ENCODE results near the gene BRD3. TPM values are rescaled to one million over a fixed set of nuclear protein-coding genes. Genes with fewer than 3 reads are reported as not detected.

The BRD3 gene
- total and polyA plus RNA-seq, 4 donors, result 16.0 to 54.4 (median 33.5) TPM

- Histone ChIP-seq H3K36me3 (ENCODE audit: control insufficient read depth, insufficient read depth, low read length) (peaks cover 2% of the 10 kb centered on the region), H3K27me3 (ENCODE audit: control insufficient read depth, insufficient read depth, low read length) (no peaks in the 10 kb centered on the region), H3K9me3 (ENCODE audit: control insufficient read depth, insufficient read depth, low read length) (no peaks in the 10 kb centered on the region), H3K27ac (ENCODE audit: low read depth, low read length) (no peak overlapping the region), H3K4me3 (ENCODE audit: low read depth, low read length) (no peak overlapping the region), H3K4me1 (ENCODE audit: control insufficient read depth, insufficient read depth, low read length) (peaks cover 38% of the 10 kb centered on the region)
- WGBS (ENCODE audit: insufficient coverage), result 68% methylated on average over 9 of the region's 17 CpGs
- DNase-seq (ENCODE audit: low read depth in 4 of 6, low spot score in 6 of 6), result no peak
Observed at GRCh38 chr9:133995012-133995896, 72.6 kb downstream of the BRD3 start.

GRCh38 chr9:133994353-133995011 lies 73.3 kb downstream of the BRD3 start:
- H3K27me3 ChIP-seq (ENCODE audit: control insufficient read depth, insufficient read depth, low read length), result no peaks in the 10 kb centered on the region
- H3K9me3 ChIP-seq (ENCODE audit: control insufficient read depth, insufficient read depth, low read length), result no peaks in the 10 kb centered on the region
- 5% methylated on average over 11 of the region's 11 CpGs for WGBS (ENCODE audit: insufficient coverage)
- peaks cover 4% of the 10 kb centered on the region for H3K36me3 ChIP-seq (ENCODE audit: control insufficient read depth, insufficient read depth, low read length)
- peak in 3 of 6 donors; percentile 67 to 89 (median 88) for DNase-seq (ENCODE audit: low read depth in 4 of 6, low spot score in 6 of 6)
- H3K27ac ChIP-seq (ENCODE audit: low read depth, low read length), result no peak overlapping the region
- H3K4me1 ChIP-seq (ENCODE audit: control insufficient read depth, insufficient read depth, low read length), result peaks cover 39% of the 10 kb centered on the region
- no peak overlapping the region for H3K4me3 ChIP-seq (ENCODE audit: low read depth, low read length)

- Histone ChIP-seq H3K27me3 (ENCODE audit: control insufficient read depth, insufficient read depth, low read length) (no peaks in the 10 kb centered on the region), H3K4me3 (ENCODE audit: low read depth, low read length) (peak overlapping the region; percentile 70), H3K36me3 (ENCODE audit: control insufficient read depth, insufficient read depth, low read length) (peaks cover 4% of the 10 kb centered on the region), H3K9me3 (ENCODE audit: control insufficient read depth, insufficient read depth, low read length) (no peaks in the 10 kb centered on the region), H3K27ac (ENCODE audit: low read depth, low read length) (peak overlapping the region; percentile 81), H3K4me1 (ENCODE audit: control insufficient read depth, insufficient read depth, low read length) (peaks cover 41% of the 10 kb centered on the region)
- DNase-seq (ENCODE audit: low read depth in 4 of 6, low spot score in 6 of 6), result no peak
- 65% methylated on average over 15 of the region's 16 CpGs for WGBS (ENCODE audit: insufficient coverage)
Observed at GRCh38 chr9:133993635-133994253, 74.1 kb downstream of the BRD3 start.

DNA sequence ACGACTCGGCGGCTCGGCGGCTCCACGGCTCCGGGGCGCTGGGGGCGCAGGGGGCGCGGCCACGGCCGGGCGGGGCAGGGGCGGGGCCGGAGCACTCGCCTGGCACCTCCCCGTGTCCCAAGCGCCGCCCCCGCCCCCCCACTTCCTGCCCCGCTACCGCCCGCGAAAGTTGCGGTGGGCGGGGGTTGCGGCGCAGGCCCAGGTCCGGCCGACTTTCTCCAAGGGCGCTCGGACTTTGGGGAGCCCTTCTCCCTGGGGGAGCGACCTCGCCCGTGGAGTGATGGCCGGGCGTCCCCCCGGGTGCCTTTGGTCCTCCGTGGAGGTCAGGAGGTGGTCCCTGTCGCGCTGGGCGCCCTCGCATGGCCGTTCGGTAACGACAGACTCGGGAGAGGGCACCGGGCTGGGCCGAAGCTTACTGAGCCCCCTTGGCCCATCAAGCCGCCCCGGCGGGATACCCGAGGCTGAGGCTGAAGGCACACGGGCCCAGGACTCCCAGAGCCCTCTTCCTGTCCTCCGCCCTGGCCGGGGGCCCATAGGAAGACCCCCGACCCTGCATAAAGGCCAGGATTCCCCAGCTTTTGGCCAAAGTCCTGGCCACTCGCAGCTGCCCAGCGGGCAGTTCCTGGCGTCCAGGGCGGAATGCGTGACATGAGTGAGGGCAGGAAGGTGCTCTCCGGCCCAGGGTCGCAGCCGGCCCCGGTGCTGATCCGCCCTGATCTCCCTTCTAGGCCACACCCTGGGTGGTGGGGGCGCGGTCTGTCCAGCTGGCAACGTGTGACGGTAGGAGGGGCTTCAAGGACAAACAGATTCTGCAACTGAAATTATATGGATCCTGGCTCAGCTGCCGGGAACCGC lies 74.8 kb downstream of the BRD3 start:
- H3K4me3 ChIP-seq (ENCODE audit: low read depth, low read length), result peak overlapping the region; percentile 70
- DNase-seq (ENCODE audit: low read depth in 4 of 6, low spot score in 6 of 6), result peak in 4 of 6 donors; percentile 64 to 91 (median 78)
- H3K9me3 ChIP-seq (ENCODE audit: control insufficient read depth, insufficient read depth, low read length), result no peaks in the 10 kb centered on the region
- H3K36me3 ChIP-seq (ENCODE audit: control insufficient read depth, insufficient read depth, low read length), result peaks cover 6% of the 10 kb centered on the region
- 1% methylated on average over 73 of the region's 74 CpGs for WGBS (ENCODE audit: insufficient coverage)
- H3K27me3 ChIP-seq (ENCODE audit: control insufficient read depth, insufficient read depth, low read length), result no peaks in the 10 kb centered on the region
- peak overlapping the region; percentile 81 for H3K27ac ChIP-seq (ENCODE audit: low read depth, low read length)
- peaks cover 42% of the 10 kb centered on the region for H3K4me1 ChIP-seq (ENCODE audit: control insufficient read depth, insufficient read depth, low read length)

DNA sequence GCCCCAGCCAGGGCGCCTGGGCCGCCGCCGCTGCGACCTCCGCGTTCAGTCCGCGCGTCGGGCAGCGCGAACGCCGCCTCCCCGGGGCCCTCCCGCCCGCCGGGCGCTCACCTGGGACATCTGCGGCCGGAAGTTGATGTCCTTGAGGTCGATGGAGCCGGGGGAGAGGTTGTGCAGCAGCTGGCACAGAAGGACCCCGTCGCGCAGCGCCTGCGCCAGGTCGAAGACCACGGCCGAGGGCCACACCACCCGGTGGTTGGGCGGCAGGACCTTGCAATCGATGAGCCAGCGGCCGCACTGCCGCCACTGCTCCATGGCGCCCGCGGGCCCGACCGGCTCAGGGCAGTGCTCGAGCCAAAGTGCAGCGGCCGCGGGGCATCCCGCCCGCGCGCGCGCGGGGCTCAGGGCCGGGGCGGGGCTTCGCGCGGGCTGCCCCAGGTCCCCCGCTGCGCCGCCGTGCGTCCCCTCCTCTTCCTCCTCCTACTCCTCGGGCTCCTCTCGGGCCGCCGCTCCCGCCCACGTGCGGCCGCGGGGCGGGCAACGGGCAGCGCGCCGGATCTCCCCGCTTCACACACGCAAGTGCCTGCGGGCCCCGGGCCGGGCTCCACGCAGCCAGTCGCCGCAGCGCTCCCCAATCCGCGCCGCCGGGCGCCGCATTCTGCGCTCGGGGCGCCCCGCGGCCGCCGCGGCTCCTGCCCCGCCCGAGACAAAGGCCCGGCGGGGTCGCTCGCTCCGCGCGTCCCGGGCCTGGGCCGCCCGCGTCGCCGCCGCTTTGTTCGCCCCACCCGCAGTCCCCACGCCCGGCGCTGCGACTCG lies 75.7 kb downstream of the BRD3 start, which contains the start of gene VAV2:
TSS of gene VAV2 (minus strand) at position 361 of the 816 bp plus-strand sequence. CDS start at position 315, 46 bp downstream.
- DNase-seq (ENCODE audit: low read depth in 4 of 6, low spot score in 6 of 6), result peak in 3 of 6 donors; percentile 45 to 84 (median 80)
- no peaks in the 10 kb centered on the region for H3K27me3 ChIP-seq (ENCODE audit: control insufficient read depth, insufficient read depth, low read length)
- H3K4me1 ChIP-seq (ENCODE audit: control insufficient read depth, insufficient read depth, low read length), result peaks cover 50% of the 10 kb centered on the region
- no peaks in the 10 kb centered on the region for H3K9me3 ChIP-seq (ENCODE audit: control insufficient read depth, insufficient read depth, low read length)
- peak within 1 kb of the TSS; percentile 70 for H3K4me3 ChIP-seq (ENCODE audit: low read depth, low read length)
- H3K36me3 ChIP-seq (ENCODE audit: control insufficient read depth, insufficient read depth, low read length), result peaks cover 10% of the 10 kb centered on the region
- H3K27ac ChIP-seq (ENCODE audit: low read depth, low read length), result peak within 1 kb of the TSS; percentile 81
- WGBS (ENCODE audit: insufficient coverage), result under 1% methylated on average over 124 of the region's 124 CpGs

DNA sequence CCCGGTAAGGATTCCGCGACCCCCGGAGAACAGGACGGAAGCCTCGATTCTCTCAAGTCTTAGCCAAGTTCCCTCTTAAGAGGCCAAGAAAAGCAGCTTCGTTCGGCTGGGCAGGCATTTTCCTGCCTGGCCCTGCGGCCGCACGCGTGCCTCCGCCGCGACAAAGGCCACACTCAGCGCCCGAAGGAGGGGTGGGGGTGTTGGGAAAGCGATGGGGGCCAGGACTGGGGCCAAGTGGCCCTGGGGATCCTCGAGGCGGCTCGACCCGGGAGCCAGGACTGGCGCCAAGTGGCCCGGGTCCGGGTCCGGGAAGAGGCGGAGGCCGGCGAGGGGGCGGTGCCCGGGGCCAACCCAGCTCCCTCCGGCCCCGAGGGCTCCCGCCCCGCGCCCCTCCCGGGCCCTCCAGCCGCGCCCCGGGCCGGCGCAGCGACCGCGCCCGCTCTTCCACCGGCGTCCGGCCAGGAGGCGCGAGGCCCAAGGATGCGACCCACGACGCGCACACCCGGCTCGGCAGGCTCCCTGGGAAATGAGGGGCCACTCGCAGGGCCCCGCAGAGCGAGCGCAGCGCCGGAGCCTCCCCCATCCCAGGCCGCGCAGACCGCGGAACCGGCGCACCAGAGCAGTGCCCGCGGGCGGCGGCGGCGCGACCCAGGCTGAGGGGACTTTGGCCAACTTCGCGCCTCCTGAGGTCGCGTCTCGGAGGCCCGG lies 76.5 kb downstream of the BRD3 start:
- Histone ChIP-seq H3K4me1 (ENCODE audit: control insufficient read depth, insufficient read depth, low read length) (peaks cover 56% of the 10 kb centered on the region), H3K27ac (ENCODE audit: low read depth, low read length) (peak overlapping the region; percentile 67)
- DNase-seq (ENCODE audit: low read depth in 4 of 6, low spot score in 6 of 6), result peak in 1 of 6 donors; percentile 70

DNA sequence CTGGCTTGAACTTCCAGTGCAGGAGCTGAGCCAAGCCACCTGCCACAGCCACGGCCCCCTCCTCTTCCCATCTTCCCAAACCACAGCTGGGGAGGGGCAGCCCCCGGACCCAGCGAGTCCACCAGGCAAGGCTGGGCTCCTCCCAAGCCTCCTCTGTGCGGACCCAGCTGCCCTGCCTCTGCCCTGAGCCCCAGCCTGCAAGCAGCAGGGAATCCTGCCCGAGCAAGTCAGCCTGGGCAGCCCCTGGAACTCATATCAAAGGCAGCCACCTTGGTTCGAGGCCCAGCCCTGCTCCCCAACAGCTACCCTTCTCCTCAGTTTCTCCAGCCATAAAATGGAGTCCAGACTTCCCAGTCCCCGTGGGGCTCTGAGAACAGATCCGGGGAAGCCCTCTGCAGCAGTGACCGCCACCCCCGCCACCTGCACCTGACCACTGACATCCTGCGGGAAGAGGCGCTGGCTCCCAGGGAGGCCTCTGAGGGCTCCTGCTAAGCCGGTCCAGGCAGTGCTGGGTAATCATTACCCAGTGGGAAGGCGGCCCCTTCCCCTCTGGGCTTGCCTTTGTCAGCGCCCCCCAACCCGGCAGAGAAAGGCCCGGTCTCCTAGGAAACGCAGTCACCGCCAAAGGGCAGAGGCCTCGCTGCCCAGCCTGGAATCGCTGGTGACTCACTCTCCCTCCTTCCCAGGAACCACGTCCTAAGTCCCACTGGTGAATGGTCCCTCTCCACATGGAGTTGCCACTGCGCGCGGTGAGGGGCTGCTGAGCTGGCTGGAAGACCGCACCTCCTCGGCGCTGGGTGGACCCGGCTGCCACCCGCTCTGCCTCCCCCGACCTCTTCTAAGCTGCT lies 77.2 kb downstream of the BRD3 start:
- Histone ChIP-seq H3K27ac (ENCODE audit: low read depth, low read length) (peak overlapping the region; percentile 67), H3K27me3 (ENCODE audit: control insufficient read depth, insufficient read depth, low read length) (no peaks in the 10 kb centered on the region), H3K4me1 (ENCODE audit: control insufficient read depth, insufficient read depth, low read length) (peaks cover 59% of the 10 kb centered on the region), H3K4me3 (ENCODE audit: low read depth, low read length) (peak overlapping the region; percentile 52), H3K36me3 (ENCODE audit: control insufficient read depth, insufficient read depth, low read length) (peaks cover 10% of the 10 kb centered on the region), H3K9me3 (ENCODE audit: control insufficient read depth, insufficient read depth, low read length) (no peaks in the 10 kb centered on the region)
- WGBS (ENCODE audit: insufficient coverage), result 8% methylated on average over 31 of the region's 31 CpGs
- peak in 3 of 6 donors; percentile 40 to 75 (median 71) for DNase-seq (ENCODE audit: low read depth in 4 of 6, low spot score in 6 of 6)

More for the DNA sequence above, 76.5 kb downstream of the BRD3 start:
- H3K4me3 ChIP-seq (ENCODE audit: low read depth, low read length), result peak overlapping the region; percentile 52
- H3K9me3 ChIP-seq (ENCODE audit: control insufficient read depth, insufficient read depth, low read length), result no peaks in the 10 kb centered on the region
- H3K27me3 ChIP-seq (ENCODE audit: control insufficient read depth, insufficient read depth, low read length), result no peaks in the 10 kb centered on the region
- peaks cover 10% of the 10 kb centered on the region for H3K36me3 ChIP-seq (ENCODE audit: control insufficient read depth, insufficient read depth, low read length)
- WGBS (ENCODE audit: insufficient coverage), result under 1% methylated on average over 82 of the region's 82 CpGs
